ENCODE data around the gene SLC2A13. TPM values are rescaled to one million over a fixed set of nuclear protein-coding genes. Genes with fewer than 3 reads are reported as not detected.
"Not testable (repeated sequence)": the region's sequence is repeated elsewhere in the genome, so short reads cannot be mapped to it uniquely, and the experiment has no call there.

Gene SLC2A13
- total and polyA plus RNA-seq, 4 donors, result 3.2 to 21.4 (median 7.4) TPM

- ATAC-seq (ENCODE audit: insufficient read depth, low FRiP score), result no peak
- no peak for TF ChIP-seq CTCF (IDR thresholded peaks at IDR 0.05; ENCODE audit: control extremely low read depth, extremely low read depth)
- Histone ChIP-seq H3K9ac (ENCODE audit: insufficient read depth in 1 of 2, low read length in 2 of 2) (no peak overlapping the region), H3K9me3 (ENCODE audit: control insufficient read depth in 4 of 4, insufficient read depth in 3 of 4, low read length in 3 of 4) (no peaks in the 10 kb centered on the region), H3K27me3 (ENCODE audit: control insufficient read depth in 3 of 3, insufficient read depth in 3 of 3, low read length in 2 of 3) (no peaks in the 10 kb centered on the region), H3K4me3 (no peak overlapping the region), H3K36me3 (ENCODE audit: control insufficient read depth in 4 of 4, insufficient read depth in 4 of 4, low read length in 4 of 4) (no peaks in the 10 kb centered on the region), H3K4me1 (ENCODE audit: control insufficient read depth in 5 of 5, insufficient read depth in 5 of 5, low read length in 5 of 5) (peaks cover 0 to 11% (median 2%) of the 10 kb centered on the region in 5 donors), H3K27ac (ENCODE audit: low read depth in 1 of 2, low read length in 1 of 2) (no peak overlapping the region)
- DNase-seq, result no peak
Measured at GRCh38 chr12:40033242-40033630, 72.6 kb downstream of the SLC2A13 start.

- Histone ChIP-seq H3K27ac (ENCODE audit: low read depth in 1 of 2, low read length in 1 of 2) (no peak overlapping the region), H3K9ac (ENCODE audit: insufficient read depth in 1 of 2, low read length in 2 of 2) (no peak overlapping the region), H3K4me3 (no peak overlapping the region), H3K9me3 (ENCODE audit: control insufficient read depth in 4 of 4, insufficient read depth in 3 of 4, low read length in 3 of 4) (no peaks in the 10 kb centered on the region), H3K36me3 (ENCODE audit: control insufficient read depth in 4 of 4, insufficient read depth in 4 of 4, low read length in 4 of 4) (no peaks in the 10 kb centered on the region), H3K27me3 (ENCODE audit: control insufficient read depth in 3 of 3, insufficient read depth in 3 of 3, low read length in 2 of 3) (no peaks in the 10 kb centered on the region), H3K4me1 (ENCODE audit: control insufficient read depth in 5 of 5, insufficient read depth in 5 of 5, low read length in 5 of 5) (peaks cover 0 to 11% (median 2%) of the 10 kb centered on the region in 5 donors)
- no peak for TF ChIP-seq CTCF (IDR thresholded peaks at IDR 0.05; ENCODE audit: control extremely low read depth, extremely low read depth)
- no peak for ATAC-seq (ENCODE audit: insufficient read depth, low FRiP score)
- 78% methylated on average over 5 of the region's 5 CpGs for WGBS, 2 donors
- DNase-seq, result no peak
Measured at GRCh38 chr12:40032433-40033241, 73.2 kb downstream of the SLC2A13 start.

- Histone ChIP-seq H3K36me3 (ENCODE audit: control insufficient read depth in 4 of 4, insufficient read depth in 4 of 4, low read length in 4 of 4) (no peaks in the 10 kb centered on the region), H3K4me3 (no peak overlapping the region), H3K4me1 (ENCODE audit: control insufficient read depth in 5 of 5, insufficient read depth in 5 of 5, low read length in 5 of 5) (peaks cover 0 to 11% (median 2%) of the 10 kb centered on the region in 5 donors), H3K9ac (ENCODE audit: insufficient read depth in 1 of 2, low read length in 2 of 2) (no peak overlapping the region), H3K27me3 (ENCODE audit: control insufficient read depth in 3 of 3, insufficient read depth in 3 of 3, low read length in 2 of 3) (no peaks in the 10 kb centered on the region), H3K27ac (ENCODE audit: low read depth in 1 of 2, low read length in 1 of 2) (no peak overlapping the region), H3K9me3 (ENCODE audit: control insufficient read depth in 4 of 4, insufficient read depth in 3 of 4, low read length in 3 of 4) (no peaks in the 10 kb centered on the region)
- DNase-seq, result no peak
- ATAC-seq (ENCODE audit: insufficient read depth, low FRiP score), result no peak
- no peak for TF ChIP-seq CTCF (IDR thresholded peaks at IDR 0.05; ENCODE audit: control extremely low read depth, extremely low read depth)
- WGBS, 2 donors, result 80 to 96% methylated on average over 3 of the region's 3 CpGs
Measured at GRCh38 chr12:40031965-40032364, 73.9 kb downstream of the SLC2A13 start.

GRCh38 chr12:40030970-40031369 is 74.9 kb downstream of the SLC2A13 start:
- WGBS, 2 donors, result 93 to 95% methylated on average over 9 of the region's 9 CpGs
- not testable (repeated sequence) for DNase-seq; H3K9me3 ChIP-seq (ENCODE audit: control insufficient read depth in 4 of 4, insufficient read depth in 3 of 4, low read length in 3 of 4); H3K27me3 ChIP-seq (ENCODE audit: control insufficient read depth in 3 of 3, insufficient read depth in 3 of 3, low read length in 2 of 3); H3K4me3 ChIP-seq; H3K9ac ChIP-seq (ENCODE audit: insufficient read depth in 1 of 2, low read length in 2 of 2); H3K27ac ChIP-seq (ENCODE audit: low read depth in 1 of 2, low read length in 1 of 2); ATAC-seq (ENCODE audit: insufficient read depth, low FRiP score); H3K36me3 ChIP-seq (ENCODE audit: control insufficient read depth in 4 of 4, insufficient read depth in 4 of 4, low read length in 4 of 4)
- H3K4me1 ChIP-seq (ENCODE audit: control insufficient read depth in 5 of 5, insufficient read depth in 5 of 5, low read length in 5 of 5), result peaks cover 0 to 11% (median 2%) of the 10 kb centered on the region in 5 donors

All from lung (tissue), 12 donors.